ENCODE measurements around the gene TBC1D1. TPM values are rescaled to one million over a fixed set of nuclear protein-coding genes. Genes with fewer than 3 reads are reported as not detected.
A peak's percentile ranks its signal among the peaks of the same experiment; 100 is the strongest.

Gene TBC1D1
- total and polyA plus RNA-seq, 5 experiments from 2014 or later = 18.4 to 53.8 (median 27.2) TPM

GRCh38 chr4:37892641-37893040, 1.8 kb downstream of the TBC1D1 start:
- peak overlapping the region; percentile 80 to 99 (median 96) for H3K27ac Mint-ChIP-seq
- no peaks in the 10 kb centered on the region for H3K27me3 Mint-ChIP-seq
- H3K9me3 Mint-ChIP-seq = no peaks in the 10 kb centered on the region
- peaks cover 30 to 68% (median 57%) of the 10 kb centered on the region in 4 donors for H3K4me1 Mint-ChIP-seq
- peak in 8 of 10 donors; percentile 22 to 42 (median 30) for DNase-seq
- H3K36me3 Mint-ChIP-seq = peaks cover 0 to 6% (median 4%) of the 10 kb centered on the region in 3 donors
- H3K4me3 Mint-ChIP-seq = peak overlapping the region; percentile 89 to 98 (median 95)
- POLR2A ChIA-PET = interaction anchor here (2.3 kb wide), 1 partner anchor 67 kb away, joined by 17 read pairs; the partner anchor contains the start of gene PGM2
- ATAC-seq = peak; percentile 47 to 57

GRCh38 chr4:37893164-37893563, 2.3 kb downstream of the TBC1D1 start:
- ATAC-seq (no peak), DNase-seq (no peak)
- H3K36me3 Mint-ChIP-seq = peaks cover 0 to 6% (median 4%) of the 10 kb centered on the region in 3 donors
- no peaks in the 10 kb centered on the region for H3K9me3 Mint-ChIP-seq
- no peaks in the 10 kb centered on the region for H3K27me3 Mint-ChIP-seq
- peaks cover 30 to 68% (median 58%) of the 10 kb centered on the region in 4 donors for H3K4me1 Mint-ChIP-seq
- POLR2A ChIA-PET = no interaction called here
- H3K4me3 Mint-ChIP-seq = peak overlapping the region; percentile 89 to 98 (median 95)
- peak overlapping the region; percentile 80 to 99 (median 96) for H3K27ac Mint-ChIP-seq

- Mint-ChIP-seq H3K27ac (peak overlapping the region in 1 of 10 donors; percentile 11), H3K9me3 (no peaks in the 10 kb centered on the region), H3K36me3 (peaks cover 4 to 17% (median 11%) of the 10 kb centered on the region in 3 donors), H3K4me3 (peak overlapping the region in 1 of 10 donors; percentile 14), H3K4me1 (peaks cover 39 to 76% (median 71%) of the 10 kb centered on the region in 4 donors), H3K27me3 (no peaks in the 10 kb centered on the region)
- DNase-seq = no peak
- no peak for ATAC-seq
- POLR2A ChIA-PET = no interaction called here
These were observed 4.4 kb downstream of the TBC1D1 start for GRCh38 chr4:37895271-37895670.

- Mint-ChIP-seq H3K27ac (peak overlapping the region in 3 of 10 donors; percentile 27 to 52 (median 44)), H3K4me1 (peaks cover 41 to 84% (median 78%) of the 10 kb centered on the region in 4 donors), H3K36me3 (peaks cover 4 to 26% (median 14%) of the 10 kb centered on the region in 3 donors), H3K4me3 (peak overlapping the region in 1 of 10 donors; percentile 4), H3K27me3 (no peaks in the 10 kb centered on the region), H3K9me3 (no peaks in the 10 kb centered on the region)
- no peak for DNase-seq
- POLR2A ChIA-PET = no interaction called here
- ATAC-seq = no peak
These were observed 5.4 kb downstream of the TBC1D1 start for GRCh38 chr4:37896206-37896860.

- DNase-seq (no peak), ATAC-seq (no peak)
- peaks cover 8 to 66% (median 27%) of the 10 kb centered on the region in 3 donors for H3K36me3 Mint-ChIP-seq
- H3K4me1 Mint-ChIP-seq = peaks cover 32 to 80% (median 73%) of the 10 kb centered on the region in 4 donors
- peak overlapping the region in 1 of 10 donors; percentile 23 for H3K27ac Mint-ChIP-seq
- POLR2A ChIA-PET = no interaction called here
- peak overlapping the region in 1 of 10 donors; percentile 15 for H3K4me3 Mint-ChIP-seq
- no peaks in the 10 kb centered on the region for H3K9me3 Mint-ChIP-seq
- H3K27me3 Mint-ChIP-seq = no peaks in the 10 kb centered on the region
These were observed 11.3 kb downstream of the TBC1D1 start for GRCh38 chr4:37902212-37902611.

GRCh38 chr4:37902738-37903693, 12.1 kb downstream of the TBC1D1 start:
- H3K4me3 Mint-ChIP-seq = peak overlapping the region in 2 of 10 donors; percentile 14 to 41
- POLR2A ChIA-PET = interaction anchor here (0.6 kb wide), 1 partner anchor 15 kb away, joined by 4 read pairs; no protein-coding TSS in a partner anchor
- ATAC-seq = no peak

GRCh38 chr4:37903901-37904300, 13.0 kb downstream of the TBC1D1 start:
- POLR2A ChIA-PET = no interaction called here
- H3K27me3 Mint-ChIP-seq = no peaks in the 10 kb centered on the region
- no peaks in the 10 kb centered on the region for H3K9me3 Mint-ChIP-seq
- peaks cover 34 to 82% (median 74%) of the 10 kb centered on the region in 4 donors for H3K4me1 Mint-ChIP-seq
- ATAC-seq (no peak), DNase-seq (no peak)
- peaks cover 8 to 76% (median 31%) of the 10 kb centered on the region in 3 donors for H3K36me3 Mint-ChIP-seq
- peak overlapping the region in 1 of 10 donors; percentile 41 for H3K4me3 Mint-ChIP-seq
- H3K27ac Mint-ChIP-seq = peak overlapping the region in 1 of 10 donors; percentile 79

More at GRCh38 chr4:37902738-37903693, 12.1 kb downstream of the TBC1D1 start:
- H3K4me1 Mint-ChIP-seq = peaks cover 33 to 83% (median 75%) of the 10 kb centered on the region in 4 donors
- no peaks in the 10 kb centered on the region for H3K9me3 Mint-ChIP-seq
- no peak for DNase-seq
- H3K27me3 Mint-ChIP-seq = no peaks in the 10 kb centered on the region
- peak overlapping the region in 2 of 10 donors; percentile 3 to 79 for H3K27ac Mint-ChIP-seq
- H3K36me3 Mint-ChIP-seq = peaks cover 8 to 74% (median 31%) of the 10 kb centered on the region in 3 donors

- no peaks in the 10 kb centered on the region for H3K9me3 Mint-ChIP-seq
- no peak overlapping the region for H3K27ac Mint-ChIP-seq
- POLR2A ChIA-PET = no interaction called here
- no peak overlapping the region for H3K4me3 Mint-ChIP-seq
- ATAC-seq (no peak), DNase-seq (no peak)
- H3K27me3 Mint-ChIP-seq = no peaks in the 10 kb centered on the region
- peaks cover 4 to 73% (median 28%) of the 10 kb centered on the region in 3 donors for H3K36me3 Mint-ChIP-seq
- H3K4me1 Mint-ChIP-seq = peaks cover 30 to 80% (median 71%) of the 10 kb centered on the region in 4 donors
These were observed 13.9 kb downstream of the TBC1D1 start for GRCh38 chr4:37904824-37905223.

- ATAC-seq = no peak
- no peaks in the 10 kb centered on the region for H3K27me3 Mint-ChIP-seq
- H3K4me1 Mint-ChIP-seq = peaks cover 27 to 75% (median 64%) of the 10 kb centered on the region in 4 donors
- POLR2A ChIA-PET = no interaction called here
- no peaks in the 10 kb centered on the region for H3K9me3 Mint-ChIP-seq
- H3K36me3 Mint-ChIP-seq = peaks cover 4 to 68% (median 25%) of the 10 kb centered on the region in 3 donors
- peak overlapping the region in 1 of 10 donors; percentile 61 for H3K27ac Mint-ChIP-seq
- no peak overlapping the region for H3K4me3 Mint-ChIP-seq
- no peak for DNase-seq
These were observed 14.8 kb downstream of the TBC1D1 start for GRCh38 chr4:37905533-37906169.

- ATAC-seq = no peak
- no peak overlapping the region for H3K4me3 Mint-ChIP-seq
- DNase-seq = no peak
- H3K9me3 Mint-ChIP-seq = no peaks in the 10 kb centered on the region
- H3K27ac Mint-ChIP-seq = no peak overlapping the region
- POLR2A ChIA-PET = interaction anchor here (1.5 kb wide), 1 partner anchor 17 kb away, joined by 3 read pairs; no protein-coding TSS in a partner anchor
- peaks cover 34 to 66% (median 58%) of the 10 kb centered on the region in 4 donors for H3K4me1 Mint-ChIP-seq
- H3K27me3 Mint-ChIP-seq = no peaks in the 10 kb centered on the region
- peaks cover 0 to 53% (median 16%) of the 10 kb centered on the region in 3 donors for H3K36me3 Mint-ChIP-seq
These were observed 17.8 kb downstream of the TBC1D1 start for GRCh38 chr4:37908488-37909331.

- H3K36me3 Mint-ChIP-seq = peaks cover 0 to 49% (median 13%) of the 10 kb centered on the region in 3 donors
- no peak overlapping the region for H3K4me3 Mint-ChIP-seq
- no peak for DNase-seq
- no peak for ATAC-seq
- H3K27me3 Mint-ChIP-seq = no peaks in the 10 kb centered on the region
- H3K9me3 Mint-ChIP-seq = no peaks in the 10 kb centered on the region
- H3K4me1 Mint-ChIP-seq = peaks cover 32 to 60% (median 54%) of the 10 kb centered on the region in 4 donors
- POLR2A ChIA-PET = interaction anchor here (0.6 to 1.5 kb wide), 2 partner anchors 18 to 341 kb away, joined by 3 read pairs; no protein-coding TSS in a partner anchor
- H3K27ac Mint-ChIP-seq = no peak overlapping the region
These were observed 18.6 kb downstream of the TBC1D1 start for GRCh38 chr4:37909332-37910090.

All from naive thymus-derived CD8-positive, alpha-beta T cell (primary cell).